Stimulated activated CD8-positive, alpha-beta memory T cell treated with anti-CD3 and anti-CD28 coated beads, Interleukin-4, amount 100 ng/mL, for 4 hours (primary cell): ENCODE data around the gene TAAR8.
A peak's percentile ranks its signal among the peaks of the same experiment; 100 is the strongest.
"Not testable (repeated sequence)": the region's sequence is repeated elsewhere in the genome, so short reads cannot be mapped to it uniquely, and the experiment has no call there.

Source experiments
- DNase-seq, 2 donors: peaks; one replicate each; pipeline ENCODE4 v3.0.0-alpha.2; 2020; ENCODE audit warnings: low read depth in 2 of 2, low spot score in 1 of 2

TAAR8 gene, protein sequence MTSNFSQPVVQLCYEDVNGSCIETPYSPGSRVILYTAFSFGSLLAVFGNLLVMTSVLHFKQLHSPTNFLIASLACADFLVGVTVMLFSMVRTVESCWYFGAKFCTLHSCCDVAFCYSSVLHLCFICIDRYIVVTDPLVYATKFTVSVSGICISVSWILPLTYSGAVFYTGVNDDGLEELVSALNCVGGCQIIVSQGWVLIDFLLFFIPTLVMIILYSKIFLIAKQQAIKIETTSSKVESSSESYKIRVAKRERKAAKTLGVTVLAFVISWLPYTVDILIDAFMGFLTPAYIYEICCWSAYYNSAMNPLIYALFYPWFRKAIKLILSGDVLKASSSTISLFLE

DNA sequence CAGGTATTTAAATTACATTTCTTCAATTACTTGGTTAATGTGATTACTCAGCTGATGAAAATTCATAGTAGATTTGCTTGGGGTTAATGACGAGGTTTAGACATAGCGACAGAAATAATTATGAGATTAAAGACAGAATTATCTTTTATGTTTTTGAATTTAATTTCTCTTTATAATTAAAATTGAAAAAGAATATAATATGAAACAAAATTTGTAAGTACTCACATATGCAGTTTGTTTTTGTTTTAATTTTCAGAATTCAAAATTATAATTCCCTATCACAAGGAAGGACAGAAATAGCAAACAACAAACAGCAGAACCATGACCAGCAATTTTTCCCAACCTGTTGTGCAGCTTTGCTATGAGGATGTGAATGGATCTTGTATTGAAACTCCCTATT is at the start of gene TAAR8:
Gene TAAR8 (plus strand): TSS at position 301 of the 400 bp plus-strand sequence. CDS start 21 bp downstream, at position 322.
- DNase-seq = no peak

DNA sequence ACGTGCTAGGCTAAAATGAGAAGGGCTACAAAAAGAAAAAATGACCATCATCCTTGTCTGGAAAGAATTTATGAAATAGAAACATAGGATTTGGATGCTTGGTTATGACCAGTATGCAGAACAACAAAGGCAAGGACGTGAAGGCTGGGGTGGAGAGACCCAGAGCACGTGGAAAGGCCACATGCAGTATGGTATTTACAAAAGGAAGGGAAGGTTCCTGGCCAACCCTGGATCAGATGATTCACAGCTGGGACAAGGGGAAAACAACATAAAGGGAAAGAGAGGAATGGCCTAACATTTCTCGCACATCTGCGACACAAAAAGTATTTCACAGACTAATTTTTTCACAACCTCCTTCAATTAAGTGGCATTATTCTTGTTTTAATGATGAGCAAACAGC is 47.7 kb upstream of the TAAR8 start:
- DNase-seq = no peak

DNA sequence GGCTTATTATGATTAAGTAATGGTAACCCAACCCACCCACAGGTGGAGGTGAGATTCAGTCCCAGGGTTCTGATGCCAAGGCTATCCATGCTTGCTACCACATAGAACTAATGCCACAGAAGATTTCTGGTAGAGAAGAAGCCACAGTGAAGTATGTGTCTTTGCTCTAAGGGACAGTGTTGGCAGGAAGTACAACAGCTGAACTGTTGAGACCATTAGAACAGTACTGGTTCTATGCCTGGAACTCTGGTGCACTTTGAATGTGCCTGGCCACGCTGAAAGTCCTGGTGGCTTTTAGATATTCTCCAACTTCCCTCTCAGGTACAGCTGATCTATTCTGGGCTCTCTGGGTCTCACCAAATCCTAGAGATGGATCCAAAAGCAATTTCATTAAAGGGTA is 47.3 kb upstream of the TAAR8 start:
- DNase-seq = no peak

DNA sequence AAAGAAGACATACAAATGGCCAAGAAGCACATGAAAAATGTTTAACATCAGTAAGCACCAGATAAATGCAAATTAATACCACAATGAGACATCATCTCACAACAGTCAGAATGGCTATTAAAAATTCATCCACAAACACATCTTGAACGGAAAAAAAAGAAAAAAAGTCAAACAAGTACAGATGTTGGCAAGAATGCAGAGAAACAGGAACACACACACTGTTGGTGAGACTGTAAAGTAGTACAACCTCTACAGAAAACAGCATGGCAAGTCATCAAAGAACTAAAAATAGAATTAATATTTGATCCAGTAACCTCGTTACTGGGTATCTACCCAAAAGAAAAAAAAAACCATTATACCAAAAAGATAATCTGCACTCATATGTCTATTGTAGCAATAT is 46.0 kb upstream of the TAAR8 start:
- no peak for DNase-seq

DNA sequence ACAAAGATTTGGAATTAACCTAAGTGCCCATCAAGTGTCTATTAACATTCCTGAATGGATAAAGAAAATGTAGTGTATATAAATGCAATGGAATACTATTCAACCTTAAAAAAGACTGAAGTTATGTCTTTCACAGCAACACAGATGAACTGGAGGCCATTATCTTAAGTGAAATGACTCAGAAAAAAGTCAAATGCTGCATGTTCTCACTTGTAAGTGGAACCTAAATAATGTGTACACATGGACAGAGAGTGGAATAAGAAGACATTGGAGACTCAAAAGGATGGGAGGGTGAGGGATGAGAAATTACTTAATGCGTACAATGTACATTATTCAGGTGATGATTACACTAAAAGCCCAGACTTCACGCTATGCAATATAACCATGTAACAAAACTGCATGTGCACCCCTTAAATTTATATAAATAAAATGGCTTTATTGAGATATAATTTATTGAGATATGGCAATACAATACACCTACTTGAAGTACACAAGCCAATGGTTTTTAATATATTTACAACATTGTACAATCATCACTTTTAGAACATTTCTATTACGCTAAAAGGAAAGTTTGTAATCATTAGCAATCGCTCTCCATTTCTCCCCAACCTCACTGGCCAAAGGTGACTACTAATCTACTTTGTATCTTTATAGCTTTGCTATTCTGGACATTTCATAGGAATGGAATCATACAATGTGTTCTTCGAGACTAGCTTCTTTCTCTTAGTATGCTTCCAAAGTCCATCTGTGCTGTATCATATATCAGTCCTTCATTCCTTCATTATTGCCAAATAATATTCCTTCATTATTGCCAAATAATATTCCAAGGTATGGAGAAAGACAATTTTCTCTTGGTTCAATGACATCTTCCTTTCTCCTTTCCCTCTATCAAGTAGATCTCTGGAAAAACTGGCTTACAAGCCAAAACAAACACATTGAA is 45.3 kb upstream of the TAAR8 start:
- DNase-seq = no peak

DNA sequence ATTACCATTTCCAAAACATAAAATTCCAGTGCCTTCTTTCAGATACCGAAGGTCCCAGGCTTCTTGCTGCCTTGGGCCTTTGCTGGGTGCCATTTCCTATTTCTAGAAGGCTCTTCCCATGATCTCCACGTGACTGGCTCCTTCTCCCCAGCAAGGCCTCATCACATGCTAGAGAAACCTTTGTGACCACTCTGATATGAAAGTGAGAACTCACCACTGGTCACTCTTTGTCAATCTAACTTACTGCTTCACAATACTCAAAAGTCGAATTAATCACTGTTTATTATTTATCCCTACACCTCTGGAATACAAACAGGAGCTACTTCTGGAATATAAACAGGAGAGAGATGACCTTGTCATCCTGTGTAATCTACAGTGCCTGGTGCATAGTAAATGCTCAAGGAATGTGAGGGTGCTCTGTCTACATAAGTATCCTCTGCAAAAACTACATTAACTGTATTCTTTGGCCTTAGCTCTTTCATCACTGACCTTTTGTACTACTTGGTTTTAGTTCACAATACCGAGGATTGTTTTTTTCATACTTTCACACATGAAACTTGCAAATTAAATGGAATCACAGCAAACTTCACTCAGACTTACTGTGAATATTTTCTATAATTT is 41.2 kb upstream of the TAAR8 start:
- DNase-seq = no peak

DNA sequence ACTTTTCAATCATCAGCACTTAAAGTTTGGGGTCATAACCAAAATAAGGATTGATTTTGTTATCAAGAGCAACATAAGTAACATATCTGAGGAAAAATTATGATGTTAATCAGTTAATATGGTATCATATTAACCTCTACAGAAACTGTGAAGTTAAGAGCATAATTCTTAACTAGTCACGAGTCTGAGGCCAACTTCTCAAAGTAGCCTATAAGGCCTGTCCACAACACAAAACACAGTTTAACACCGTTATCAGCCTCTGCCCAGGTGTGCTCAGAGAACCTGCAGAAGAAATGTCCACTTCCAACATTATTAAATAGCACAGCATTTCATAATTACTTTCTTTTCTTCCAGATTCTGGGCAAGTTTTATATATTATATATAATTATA is 40.6 kb upstream of the TAAR8 start:
- DNase-seq = no peak

DNA sequence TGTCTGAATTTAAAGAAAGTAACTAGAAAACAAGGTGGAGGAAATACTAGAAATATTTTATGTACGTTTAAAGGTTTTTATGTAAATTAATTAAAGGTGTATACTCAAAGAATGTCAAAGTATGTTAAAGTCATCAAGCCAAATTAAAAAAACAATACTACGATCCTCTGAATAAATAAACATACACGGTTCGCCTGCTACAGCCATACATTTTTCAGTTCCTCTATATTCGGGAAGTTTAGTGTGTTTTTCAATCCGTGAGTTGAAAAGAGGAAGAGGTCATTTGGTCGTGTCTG is 40.2 kb upstream of the TAAR8 start:
- no peak for DNase-seq

DNA sequence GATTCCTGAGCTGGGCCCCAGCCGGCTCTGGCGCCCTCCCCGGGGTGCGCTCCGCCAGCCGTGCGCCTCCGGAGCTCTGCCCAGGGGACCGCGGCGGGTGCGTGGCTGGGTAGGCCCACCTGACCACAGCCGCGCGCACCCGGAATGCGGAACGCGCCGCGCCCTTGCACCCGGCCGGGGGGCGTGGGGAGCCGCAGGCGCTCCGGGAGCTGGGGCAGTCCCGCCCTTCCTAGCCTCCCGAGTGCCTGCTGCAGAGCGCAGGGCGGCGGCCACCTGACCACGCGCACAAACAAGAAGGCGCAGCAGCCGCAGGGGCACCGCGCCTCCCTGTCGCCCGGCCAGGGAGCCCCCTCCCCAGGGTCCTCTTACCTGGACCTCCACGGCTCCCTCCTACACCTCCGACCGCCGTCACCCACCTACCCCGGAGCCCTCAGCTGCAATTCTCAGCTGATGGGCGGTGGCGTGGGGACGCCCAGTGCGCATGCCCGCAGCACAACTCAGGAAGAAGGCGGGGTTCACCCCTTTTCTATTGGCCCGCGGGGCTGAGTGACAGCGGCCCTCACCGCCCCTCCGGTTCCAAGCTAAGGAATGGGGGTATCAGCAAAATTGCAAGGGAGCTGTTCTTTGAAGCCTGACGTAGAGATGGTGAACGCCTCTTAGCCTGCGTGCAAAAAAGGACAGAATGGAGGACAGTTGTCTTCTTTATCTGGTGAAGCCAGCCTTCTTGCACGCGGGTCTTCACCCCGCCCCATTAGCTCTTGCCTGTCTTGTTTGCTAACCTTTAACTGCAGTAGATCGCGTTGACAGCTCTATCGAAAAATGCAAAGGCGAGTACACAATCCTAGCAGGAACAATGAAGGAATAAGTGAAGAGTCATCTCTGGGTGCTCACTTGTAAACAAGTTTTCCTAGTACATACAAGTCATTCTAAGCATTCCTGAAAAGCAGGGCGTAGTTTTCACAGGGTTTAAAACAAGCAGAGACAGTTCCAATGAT is 39.5 kb upstream of the TAAR8 start, which contains the start of gene STX7:
Gene STX7 (minus strand): TSS at position 479 of the 995 bp plus-strand sequence. CDS start 9,586 bp downstream, outside the sequence.
- peak; percentile 66 to 76 for DNase-seq

DNA sequence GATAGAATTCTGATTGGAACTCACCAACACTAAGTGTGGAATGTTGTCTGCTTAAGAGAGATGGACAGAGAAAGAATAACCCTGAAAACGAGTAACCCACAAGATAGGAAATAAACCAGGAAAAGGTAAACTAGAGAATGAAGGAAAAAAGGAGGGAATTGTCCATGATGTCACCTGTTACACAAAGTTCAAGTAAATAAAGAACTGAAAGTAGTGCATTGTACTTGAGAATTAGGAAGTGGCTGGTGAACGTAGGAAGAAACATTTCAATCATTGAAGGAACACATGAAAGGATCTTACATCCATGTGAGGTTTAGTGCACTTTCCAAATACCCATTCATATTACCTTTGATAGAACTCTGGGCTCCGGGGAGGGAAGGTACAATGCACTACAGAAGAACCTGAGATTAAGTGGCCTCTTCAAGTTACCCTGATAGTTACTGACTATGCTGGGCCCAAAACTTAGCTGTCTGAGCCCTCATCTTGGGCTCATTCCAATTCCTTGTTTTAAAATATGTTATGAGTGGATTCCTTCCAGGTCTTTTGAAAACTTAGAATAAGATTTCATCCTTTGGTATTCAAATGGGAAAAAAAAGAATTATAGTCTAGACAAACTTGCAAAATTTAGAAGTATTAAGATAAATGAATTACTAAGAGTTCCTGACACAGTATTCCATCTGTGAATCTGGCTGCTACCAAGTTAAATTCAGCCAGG is 38.5 kb upstream of the TAAR8 start:
- no peak for DNase-seq

DNA sequence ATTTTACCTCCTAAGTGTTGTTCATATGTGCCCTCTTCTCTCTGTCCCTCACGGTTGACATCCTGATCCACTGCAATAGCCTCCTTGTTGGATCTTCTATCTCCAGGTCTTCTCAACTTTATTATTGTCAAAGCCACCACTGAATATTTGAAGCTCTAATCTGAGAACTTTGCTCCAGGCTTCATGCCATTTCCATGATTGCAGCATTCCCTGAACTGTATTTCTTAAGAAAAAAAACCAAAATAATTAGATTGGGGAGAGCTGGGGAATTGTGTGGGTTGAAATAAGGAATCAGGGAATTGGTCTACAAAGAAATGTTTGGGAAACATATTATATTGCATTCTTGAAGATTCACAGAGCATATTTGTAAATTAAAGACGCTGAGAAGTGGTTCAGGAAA is 37.1 kb upstream of the TAAR8 start:
- no peak for DNase-seq

DNA sequence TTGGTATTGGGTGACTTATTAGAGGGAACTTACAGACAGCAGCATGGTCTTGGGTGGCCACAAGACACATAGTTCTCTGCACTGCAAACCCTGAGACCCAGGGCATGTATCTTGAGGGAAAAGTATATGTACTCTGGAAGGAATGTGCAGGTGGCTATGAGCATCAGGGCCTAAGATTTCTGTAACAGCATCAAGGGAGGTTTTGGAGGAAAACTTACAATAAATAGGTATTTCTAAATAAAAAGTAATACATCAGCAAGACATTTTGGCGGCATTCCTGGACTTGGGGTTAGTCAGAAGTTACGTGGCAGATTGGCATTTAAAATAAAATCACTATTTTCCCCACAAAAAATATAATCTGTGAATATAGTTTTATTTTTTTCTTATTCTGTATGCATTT is 31.5 kb upstream of the TAAR8 start:
- no peak for DNase-seq

DNA sequence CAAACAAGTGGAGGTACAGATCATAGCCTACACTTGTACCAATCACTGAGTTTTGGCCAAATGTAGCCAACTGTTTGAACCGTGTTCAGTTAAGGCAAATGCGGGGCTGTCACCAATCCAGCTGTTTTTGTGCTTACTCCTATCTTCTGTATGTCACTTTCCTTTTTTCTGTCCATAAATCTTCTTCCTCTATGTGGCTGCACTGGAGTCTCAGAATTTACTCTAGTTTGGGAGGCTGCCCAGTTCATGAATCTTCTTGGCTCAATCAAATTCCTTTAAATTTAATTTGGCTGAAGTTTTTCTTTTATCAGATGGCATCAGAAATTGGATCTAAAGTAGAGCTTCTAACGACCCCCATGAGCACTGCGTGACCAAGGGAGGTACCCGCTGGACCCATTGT is 27.8 kb upstream of the TAAR8 start:
- no peak for DNase-seq

DNA sequence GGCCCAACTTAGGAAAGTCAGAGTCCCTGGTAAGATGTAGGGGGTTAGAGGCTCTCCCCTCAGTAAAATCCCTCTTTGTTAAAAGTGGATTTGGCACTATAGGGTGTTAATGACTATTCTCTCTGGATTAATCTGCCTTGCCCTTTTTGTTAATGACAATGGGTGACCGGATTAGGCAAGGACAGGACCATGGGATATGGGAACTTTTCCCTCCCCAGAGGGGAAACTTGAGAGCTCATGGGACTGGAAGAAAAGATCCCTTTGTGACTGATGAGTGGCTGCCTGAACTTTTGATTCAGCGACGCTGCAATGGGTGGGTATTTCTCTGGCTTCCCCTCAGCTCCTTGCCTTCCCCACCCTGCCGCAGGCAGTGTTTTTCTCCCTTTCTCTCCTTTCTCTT is 26.6 kb upstream of the TAAR8 start:
- DNase-seq = no peak

DNA sequence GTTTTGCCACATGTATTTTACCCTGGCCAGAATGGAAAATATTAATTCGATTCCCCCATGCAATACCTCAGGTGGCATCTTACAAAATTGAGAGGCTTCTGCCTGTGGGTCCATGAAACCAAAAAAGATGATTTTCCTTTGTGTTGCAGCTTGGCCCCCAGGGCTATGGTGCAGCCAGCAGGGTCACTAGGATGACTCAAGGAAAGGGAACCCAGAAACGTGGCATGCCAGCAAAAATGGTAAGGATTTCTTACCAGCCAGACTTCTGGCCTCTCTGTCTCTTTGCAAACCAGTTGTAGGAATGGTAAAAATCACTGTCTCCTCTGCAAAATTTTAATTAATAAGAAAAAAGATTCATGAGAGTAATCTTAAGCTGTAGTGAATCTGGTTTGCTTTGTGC is 26.0 kb upstream of the TAAR8 start:
- DNase-seq = no peak

DNA sequence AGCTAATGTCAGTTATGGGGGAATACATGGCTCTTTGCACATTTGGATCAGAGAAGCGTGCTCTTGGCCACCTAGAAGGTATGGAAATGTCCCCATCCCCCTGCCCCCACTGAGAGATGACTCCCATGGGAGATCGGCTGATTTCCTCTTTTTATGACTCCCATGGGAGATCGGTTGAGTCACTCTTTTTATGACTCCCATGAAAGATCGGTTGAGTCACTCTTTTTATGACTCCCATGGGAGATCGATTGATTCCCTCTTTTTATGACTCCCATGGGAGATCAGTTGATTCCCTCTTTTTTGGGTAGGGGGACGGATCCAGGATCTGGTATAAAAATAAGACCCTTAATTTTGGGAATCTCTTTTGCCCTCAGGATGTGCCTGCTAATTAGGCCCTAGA is 24.7 kb upstream of the TAAR8 start:
- no peak for DNase-seq

DNA sequence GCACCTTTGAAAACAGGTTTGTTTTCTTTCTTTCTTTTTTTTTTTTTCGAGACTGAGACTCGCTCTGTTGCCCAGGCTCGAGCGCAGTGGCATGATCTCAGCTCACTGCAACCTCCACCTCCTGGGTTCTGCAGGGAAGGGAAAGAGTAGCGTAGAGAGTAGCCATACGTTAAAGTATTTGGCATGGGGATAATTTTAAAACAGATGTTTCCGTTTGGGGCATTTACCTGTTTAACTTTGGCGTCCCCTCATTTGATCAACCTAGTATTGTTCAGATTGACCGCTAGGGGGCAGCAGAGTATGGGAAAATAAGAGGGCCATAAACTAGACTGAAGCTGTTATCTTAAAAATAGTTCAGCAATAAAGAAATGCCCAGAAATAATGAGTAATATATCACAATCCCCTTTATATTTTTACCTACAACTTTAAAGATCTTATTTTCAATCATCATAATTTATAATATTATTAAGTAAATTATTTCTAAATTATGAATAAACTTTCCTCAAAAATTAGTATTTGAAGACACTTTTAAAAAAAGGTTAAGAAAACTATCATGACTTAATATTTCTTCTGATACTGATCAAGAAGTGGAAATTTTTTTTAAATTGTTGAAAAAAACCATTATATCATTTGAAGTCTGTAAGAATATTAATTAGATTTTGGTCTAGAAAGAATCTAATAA is 22.0 kb upstream of the TAAR8 start:
- peak; percentile 37 to 53 for DNase-seq

DNA sequence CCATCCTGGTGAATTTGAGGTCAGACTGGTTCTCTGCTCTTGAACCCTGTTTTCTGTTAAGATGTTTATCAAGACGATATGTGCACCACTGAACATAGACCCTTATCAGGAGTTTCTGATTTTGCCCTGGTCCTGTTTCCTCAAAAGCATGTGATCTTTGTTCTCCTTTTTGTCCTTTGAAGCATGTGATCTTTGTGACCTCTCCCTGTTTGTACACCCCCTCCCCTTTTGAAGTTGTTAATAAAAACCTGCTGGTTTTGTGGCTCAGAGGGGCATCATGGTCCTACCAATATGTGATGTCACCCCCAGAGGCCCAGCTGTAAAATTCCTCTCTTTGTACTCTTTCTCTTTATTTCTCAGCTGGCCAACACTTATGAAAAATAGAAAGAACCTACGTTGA is 17.9 kb upstream of the TAAR8 start:
- DNase-seq = not testable (repeated sequence)

DNA sequence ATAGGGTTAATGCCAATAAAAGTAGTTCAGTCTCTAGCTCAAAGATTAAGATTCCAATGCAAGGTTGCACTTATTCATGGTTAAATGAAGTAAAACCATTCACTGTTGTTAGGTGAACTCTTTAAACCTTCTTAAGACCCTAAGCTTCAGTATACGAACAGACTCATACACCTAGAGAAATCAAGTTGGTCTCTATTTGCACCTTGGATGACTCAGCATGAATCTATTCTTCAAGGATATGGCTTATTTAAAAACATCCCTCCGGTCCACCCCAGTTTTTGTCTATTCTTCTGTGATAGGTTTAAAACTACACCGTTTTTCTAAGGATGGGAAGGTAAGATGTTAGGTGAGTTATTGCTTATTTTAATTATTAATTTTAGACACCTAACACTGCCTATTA is 15.3 kb upstream of the TAAR8 start:
- DNase-seq = no peak

DNA sequence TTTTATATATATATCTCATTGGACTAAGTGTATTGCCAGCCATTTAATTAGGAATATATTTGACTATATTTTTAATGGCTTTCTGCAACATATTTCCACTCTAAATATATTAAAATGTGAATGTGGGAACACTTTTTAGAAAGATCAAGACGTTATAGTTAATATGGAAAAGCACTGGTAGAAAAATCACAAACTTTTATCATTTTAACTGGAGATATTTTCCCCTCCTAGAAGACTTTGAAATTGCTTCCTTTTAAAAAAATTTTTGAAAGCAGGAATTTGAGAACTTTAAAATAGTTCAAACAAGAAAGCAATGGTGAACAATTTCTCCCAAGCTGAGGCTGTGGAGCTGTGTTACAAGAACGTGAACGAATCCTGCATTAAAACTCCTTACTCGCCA is 14.5 kb upstream of the TAAR8 start, which contains the start of gene TAAR9:
Gene TAAR9 (plus strand): TSS at position 301 of the 400 bp plus-strand sequence. CDS start 13 bp downstream, at position 314.
- DNase-seq = no peak
